Measurements from ENCODE around the gene FAM53B.

Gene FAM53B

DNA sequence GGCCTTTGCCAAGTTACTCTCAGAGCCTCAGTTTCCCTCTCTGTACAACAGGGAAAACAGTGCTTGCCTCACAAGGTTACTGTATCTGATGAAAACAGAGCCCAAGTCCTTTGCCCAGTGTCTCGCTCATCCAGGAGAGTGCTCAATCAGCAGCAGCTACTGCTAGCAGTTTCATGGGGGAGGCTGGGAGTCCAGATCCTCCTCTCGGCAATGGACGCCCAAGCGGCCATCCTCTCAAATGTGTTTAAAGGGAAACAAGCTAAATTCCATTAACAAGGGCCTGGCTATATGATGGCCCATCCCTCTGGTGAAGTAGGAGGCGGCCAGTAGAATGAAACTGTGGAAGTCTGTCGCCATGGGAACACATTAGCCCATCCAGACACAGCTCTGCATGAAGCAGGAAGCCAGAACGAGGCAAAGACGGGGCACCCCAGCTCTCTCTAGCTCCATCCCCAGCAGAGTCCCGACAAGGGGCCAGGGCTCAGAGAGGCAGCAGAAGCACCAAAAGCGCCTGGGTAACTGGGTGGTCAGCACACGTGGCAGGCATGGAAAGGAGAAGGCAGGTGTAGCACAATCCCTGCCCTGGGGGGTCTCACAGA, 35.2 kb downstream of the FAM53B start:
- no peak for DNase-seq

DNA sequence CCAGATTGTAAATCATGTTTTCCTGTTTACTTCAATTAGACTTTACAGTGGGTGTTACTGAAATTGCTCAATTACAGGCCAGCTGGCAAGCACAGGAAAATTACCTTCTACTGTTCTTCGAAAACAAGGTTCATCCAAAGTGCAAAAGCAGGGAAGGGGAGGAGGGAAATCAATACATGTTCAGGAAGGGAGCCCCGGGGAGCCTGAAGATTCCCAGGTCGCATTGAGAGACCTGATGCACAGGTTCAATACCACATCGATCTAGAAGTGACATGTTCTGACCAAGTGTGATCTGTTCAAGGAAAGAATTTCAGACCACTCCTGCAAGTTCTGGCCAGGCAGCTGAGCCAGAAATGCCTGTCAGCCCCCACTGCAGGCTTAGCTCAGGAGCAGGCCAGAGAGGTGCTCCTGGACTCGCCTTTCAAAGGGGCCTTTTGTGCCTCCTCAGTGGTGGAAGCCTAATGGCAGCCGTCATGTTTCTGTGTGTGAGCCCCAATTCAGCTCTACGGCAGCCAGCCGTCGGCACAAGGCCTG, 35.9 kb downstream of the FAM53B start:
- DNase-seq = no peak

DNA sequence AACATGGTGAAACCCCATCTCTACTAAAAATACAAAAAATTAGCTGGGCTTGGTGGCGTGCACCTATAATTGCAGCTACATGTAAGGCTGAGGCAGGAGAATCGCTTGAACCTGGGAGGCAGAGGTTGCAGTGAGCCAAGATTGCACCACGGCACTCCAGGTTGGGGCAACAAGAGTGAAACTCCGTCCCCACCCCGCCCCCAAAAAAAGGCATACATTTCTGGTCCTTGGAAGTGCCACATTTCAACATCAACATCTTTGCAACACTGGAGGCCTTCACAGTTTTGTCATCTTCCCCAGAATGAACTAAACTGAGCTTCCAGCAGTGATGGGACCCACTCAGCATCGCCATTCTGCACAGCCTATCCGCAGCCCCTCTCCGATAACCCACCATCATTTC, 36.6 kb downstream of the FAM53B start:
- DNase-seq = no peak

DNA sequence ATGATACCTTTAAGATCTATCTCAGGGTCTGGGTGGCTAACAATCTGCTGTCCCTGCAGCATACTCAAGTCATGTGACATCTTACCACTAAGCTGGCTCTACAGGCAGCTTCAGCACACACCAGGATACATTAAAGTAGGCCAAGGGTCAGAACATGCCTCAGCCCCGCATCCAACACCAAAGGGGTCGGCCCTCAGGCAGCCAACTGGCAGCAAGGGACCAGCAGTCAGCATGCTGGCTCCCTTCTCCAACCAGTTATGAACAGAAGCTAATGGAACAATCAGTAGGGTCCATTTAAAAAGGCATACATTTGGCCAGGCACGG, 37.1 kb downstream of the FAM53B start:
- DNase-seq = no peak

DNA sequence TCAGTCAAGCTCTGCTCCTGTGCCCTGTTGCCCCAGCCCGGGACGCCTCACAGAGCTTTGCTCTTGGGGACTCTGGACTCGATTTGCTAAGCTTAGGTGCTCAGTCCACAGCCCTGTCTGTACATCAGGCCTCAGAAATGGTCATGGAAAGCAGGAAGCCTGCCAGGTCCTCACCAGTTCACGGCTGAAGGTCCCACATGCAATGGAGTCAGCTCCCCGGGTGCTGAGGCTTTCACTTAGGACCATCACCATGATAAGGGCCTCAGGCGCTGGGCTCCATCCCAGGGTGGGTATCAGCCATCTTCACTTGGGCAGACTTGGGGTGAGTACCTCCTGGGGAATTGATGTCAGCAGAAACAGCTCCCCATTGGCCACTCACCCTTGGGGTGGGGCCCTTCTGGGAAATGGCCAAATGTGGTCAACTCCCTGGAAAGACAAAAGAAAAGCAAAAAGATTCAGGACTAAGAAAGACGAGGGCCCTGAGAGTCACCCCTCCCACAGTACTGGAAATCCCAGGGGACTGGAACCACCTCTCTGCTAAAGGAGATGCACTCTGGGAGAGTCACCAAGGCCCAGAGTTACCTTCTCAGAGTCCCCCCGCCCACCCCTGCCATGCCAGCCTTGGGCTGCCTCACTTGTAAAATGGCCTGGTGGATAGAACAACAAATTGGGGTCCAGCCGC, 37.6 kb downstream of the FAM53B start:
- no peak for DNase-seq

DNA sequence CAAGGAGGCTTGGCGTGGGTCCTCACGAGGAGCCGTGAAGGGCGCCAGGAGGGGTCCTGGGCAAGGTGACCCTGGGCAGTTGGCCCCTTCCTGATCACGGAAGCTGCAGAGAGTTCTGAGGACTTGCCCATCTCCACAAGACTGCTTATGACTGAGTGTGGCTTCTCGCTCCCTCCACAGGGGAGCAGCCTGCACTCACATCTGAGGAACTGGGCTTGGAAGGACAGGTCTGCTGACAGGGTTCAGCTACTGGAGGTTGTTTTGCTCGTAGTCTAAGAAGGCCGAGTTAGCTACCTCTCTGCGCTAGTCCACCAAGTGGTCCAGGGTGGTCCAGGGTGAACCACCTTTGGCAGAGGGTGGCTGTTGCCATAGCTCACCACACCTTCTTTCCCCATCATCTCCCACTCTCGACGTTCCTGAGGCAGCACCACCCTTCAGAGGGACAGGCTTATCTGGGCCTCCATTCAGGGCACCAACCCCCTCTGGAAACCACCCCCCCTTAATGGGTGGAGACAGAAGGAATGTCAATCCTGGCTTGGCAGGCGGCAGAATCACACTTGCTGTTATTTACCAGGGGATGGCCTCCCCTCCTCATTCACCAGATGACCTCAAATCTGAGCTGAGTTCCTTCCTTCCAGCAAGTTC, 38.2 kb downstream of the FAM53B start:
- no peak for DNase-seq

DNA sequence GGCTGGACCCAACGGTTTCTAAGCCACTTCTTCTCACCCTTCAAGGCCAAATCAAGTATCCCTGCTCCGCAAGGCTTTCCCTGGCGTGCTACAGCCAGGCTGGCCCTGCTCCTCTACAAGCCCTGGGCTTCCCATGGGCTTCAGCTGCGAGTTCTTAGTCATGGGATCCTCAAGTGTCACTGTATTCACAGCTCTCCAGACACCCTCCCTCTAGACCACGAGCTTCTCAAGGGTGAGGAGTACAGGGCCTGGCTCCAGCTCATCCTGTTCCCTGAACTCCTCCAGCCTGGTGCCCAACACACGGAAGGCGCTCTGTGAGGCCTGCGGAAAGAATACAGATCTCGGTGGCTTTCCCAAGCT, 38.8 kb downstream of the FAM53B start:
- DNase-seq = no peak

DNA sequence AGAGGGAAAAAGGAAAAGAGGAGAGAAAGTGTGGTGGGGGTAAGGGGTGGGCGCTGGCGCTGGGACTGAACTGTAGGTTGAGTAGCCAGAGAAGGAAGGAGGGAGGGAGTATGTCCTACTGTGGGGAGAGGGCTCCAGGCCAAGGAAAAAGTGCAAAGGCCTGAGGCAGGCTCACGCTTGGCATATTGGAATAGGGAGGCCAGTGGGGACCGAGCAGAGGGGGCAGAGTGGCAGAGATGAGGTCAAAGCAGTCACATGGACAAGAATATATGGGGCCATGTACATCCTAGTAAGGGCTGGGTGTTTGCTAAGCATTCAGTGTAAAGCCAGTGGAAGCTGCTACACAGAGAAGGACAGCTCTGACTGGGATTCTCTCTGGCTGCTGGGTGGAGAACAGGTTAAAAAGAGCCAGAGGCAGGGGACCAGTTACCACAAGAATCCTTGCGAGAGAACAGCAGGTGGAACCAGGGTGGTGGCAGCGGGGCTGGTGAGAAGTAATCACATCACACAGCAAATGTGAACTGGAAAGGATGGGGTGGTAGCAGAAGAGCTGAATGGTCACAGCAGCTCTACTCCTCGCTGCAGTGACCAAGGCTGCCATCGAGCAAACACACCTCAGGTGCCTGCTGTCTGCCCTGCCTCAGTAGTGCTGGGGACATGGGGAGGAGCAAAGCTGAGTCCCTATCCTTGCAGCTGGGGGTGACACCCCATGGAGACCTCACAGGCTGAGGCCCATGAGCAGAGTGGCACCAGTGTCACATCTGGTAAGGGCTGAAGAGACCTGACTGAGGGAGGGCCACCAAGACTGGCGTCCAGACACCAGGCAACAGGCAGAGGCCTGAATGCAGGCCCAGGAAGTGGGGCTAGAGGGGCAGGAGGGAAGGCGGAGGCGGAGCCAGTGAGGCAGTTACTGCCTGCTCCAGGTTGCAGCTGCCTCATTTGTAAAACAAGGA, 39.5 kb downstream of the FAM53B start:
- peak; percentile 38 to 82 for DNase-seq

DNA sequence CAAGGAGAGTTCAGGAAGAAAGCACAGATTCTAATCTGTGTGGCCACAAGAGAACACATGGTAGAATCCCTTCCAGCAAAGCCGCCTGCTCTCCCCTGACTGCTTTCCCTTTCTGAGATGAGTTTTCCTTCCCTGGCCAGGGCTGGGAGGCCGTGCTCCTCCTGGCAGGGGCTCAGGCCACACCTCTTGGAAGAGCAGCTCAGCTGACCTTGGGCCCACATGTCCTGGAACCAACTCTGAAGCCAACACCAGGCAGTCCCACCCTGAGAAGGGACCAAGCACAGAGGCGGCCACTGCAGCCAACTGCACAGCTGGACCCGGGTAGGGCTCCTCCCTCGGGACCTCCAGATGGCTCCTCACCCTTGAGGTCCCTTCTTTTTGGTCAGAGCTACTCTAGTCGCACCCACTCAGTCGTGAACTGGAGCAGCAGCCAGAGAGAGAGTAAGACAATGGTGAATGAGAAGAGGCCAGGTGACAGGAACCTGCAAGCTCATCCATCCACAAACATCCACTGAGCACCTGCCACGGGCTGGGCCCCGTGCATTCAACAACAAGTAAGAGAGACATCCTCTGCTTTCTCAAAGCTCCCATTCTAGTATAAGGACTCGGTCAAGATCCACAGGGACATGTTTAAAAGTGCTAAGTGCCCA, 40.3 kb downstream of the FAM53B start:
- peak; percentile 48 to 65 for DNase-seq

DNA sequence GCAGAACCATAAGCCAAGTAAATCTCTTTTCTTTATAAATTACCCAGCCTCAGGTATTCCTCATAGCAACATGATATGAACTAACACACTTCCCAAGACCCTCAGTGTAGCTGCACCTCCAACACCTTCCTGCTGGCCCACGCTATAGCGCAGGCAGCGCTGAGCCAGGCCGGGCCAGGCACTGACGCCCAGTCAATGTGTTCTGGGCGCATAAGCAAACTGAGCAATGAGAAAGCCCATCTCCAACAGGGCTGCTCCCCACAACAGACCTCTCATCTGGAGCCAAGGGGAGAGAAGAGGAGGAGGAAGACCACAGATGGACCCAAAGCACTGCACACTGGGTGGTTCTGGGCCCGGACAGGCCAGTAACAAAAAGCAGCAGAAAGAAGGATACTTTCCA, 40.8 kb downstream of the FAM53B start:
- no peak for DNase-seq

DNA sequence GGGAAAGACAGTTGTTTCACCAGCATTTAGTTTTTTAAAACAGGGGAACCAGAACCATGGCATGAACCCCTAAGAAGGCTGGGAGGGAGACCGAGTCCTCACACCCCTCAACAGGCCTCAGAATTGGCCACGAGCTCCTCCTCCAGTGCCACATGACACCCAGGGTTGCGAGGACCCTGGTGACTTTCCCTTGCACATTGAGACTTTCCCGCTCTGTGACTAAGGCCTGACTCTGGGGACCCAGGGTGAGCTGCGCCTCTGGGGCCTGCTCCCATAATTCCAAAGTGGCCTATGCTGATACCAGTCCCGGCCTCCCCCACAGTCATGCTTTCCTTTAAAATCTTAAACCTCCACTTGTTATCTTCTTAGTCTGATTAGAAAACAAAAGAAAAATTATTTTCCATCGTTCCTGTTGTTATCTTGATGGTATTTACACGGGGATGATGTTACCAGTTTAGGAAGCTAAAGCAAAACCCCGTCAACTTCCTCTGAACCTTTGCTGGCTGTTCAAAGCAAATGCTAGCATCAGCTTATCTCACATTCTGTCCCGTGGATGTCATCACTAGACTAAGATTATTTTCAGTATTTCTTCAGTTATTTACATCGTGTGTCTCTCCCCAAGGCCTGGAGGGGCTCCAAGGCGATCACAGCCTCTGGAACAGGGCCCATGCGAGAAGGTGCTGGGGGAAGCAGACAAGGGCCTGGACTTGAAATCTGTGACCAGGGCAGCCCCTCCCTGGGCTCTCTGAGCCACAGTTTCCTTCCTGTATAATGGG, 42.1 kb downstream of the FAM53B start:
- no peak for DNase-seq

DNA sequence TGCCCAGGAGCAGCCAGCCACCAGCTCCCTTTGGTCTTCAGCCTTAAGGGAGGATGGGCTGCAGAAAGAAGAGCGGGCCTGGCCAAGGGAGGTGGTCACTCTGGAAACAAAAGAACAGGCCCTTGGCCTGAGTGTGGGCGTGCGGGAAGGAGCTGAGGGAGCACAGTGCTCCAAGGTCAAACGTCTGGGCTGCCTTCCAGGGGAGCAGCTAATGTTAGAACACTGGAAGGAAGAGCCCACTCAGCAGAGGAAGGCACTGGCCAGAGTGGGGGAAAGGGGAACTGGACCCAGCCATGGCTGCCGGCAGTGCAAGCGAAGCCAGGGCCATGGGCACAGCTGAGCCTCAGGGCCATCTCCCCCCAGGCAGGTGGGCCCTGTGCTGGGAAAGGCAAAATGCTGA, 42.7 kb downstream of the FAM53B start:
- no peak for DNase-seq

DNA sequence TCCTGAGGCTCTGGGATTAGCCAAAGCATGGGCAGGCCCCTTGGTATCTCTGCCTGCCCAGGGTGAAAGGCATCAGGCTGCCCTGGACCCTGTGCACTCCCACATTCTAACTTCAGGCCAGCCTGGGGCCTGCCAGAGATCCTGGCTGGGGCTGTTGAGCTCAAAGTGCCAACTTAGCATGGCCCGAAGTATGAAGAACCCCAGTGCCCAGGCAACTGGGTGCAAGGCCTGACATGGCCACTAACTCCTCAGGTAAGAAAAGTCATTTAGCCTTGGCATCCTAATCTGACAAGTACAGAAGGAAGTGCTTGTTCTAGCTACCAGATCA, 43.2 kb downstream of the FAM53B start:
- no peak for DNase-seq

DNA sequence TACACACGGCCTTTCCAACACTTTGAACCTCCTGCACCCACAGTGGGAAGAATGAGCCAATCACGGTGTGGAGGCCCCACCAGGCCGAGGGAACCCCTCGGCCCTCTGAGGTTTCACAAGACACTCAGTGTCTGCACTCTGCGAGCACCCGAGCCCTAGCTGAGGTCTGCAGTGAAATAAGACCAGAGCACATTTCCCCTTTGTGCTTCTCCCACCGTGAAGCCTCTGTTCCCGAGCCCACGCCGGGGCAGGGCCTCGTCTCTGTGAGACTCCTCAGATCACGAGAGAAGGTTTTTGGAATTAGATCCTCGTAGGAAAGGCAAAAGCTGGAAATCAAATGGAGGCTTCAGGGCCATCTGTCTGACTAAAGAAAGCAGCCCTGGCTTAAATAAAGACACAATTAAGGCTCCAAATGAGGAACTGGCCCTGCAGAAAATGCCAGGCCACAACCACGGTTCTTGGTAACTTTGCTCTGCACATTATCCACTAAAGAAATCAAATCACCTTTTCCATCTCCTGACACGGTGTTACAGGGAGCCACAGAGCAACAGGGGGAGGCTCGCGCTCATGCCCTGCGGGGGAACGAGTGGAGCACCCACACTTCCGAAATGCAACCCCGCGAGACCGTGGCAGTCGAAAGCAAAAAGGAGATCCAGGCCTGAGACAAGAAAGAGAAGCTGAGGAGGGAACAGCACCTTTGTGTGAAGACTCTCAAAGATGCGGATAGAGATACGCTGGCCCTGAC, 43.7 kb downstream of the FAM53B start:
- DNase-seq = no peak

DNA sequence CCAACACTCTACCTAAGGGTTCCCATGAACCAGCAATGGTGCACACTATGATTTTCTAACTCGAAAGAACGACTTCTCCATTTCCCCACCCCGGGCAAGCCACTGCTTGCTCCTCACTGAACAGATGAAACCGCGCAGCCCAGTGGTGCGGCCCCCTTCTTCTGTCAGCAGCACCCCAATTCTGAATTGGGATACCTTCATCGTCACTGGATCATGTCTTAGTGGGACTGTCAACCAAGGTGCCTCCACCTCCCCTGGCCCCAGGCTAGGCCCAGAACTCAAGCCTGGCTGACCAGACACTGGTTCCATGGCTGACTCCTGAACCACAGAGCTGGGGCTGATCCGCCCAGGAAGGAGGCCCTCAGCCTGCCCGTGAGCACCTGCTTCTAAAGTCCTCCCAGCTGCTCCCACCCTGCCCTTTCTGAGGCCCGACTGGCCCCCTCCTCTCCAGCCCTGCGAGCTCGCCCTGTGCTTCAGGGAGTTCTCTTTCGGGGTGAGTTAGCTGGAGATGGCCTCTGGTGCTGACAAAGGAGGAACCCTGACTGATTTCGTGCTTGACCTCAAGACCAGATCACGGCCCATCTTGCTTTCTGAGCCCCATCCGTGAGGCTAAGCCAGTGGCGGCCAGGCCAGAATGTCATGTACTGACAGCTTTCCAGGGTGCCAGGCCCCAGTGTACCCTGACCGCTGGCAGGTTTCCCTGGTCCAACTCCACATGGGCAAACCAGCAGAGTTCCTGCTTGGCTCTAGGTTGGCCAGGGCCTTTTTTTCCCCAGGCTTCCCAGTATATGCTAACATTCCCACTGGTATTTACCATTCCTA, 44.5 kb downstream of the FAM53B start:
- DNase-seq = peak in 1 of 2 experiments; percentile 16

DNA sequence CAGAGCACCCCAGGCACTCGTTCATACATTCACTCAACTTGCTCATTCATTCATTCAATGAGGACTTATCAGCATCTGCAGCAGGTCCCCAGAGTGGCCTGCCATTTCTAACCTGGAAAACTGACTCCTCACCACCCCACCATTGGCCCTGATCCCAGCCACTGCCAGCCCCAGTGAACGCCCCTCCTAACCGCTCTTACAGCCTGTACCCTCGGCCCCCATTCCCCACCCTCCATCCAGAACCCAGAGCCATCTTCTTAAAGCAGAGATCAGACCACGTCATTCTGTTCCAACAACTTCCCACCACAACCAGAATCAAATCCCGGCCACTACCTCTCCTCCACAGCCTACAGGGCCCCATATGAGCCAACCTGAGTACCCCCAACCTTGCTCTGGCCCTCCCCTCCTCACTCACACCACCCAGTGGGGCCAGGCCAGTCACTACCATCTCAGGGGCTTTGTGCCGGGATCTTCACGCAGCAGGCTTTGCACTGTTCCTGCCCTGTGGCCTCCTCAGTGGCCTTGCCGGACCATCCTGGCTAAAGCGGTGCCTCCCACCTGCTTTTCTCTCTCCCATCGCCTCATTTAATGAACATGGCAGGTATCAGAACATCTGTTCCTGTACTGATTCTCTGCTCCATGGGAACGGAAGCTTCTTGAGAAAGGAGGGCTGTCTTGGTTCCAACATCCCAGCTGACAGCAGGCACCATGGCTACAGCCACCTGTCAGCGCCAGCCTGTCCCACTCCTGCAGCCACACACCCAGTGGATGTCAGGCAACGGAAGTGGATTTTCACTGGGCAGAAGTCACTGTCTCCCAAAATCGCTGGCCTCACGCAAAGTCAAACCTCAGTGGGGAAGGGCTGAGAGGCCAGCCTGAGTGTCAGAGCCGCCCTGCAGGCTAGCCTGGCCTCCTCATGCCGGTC, 45.4 kb downstream of the FAM53B start:
- no peak for DNase-seq

DNA sequence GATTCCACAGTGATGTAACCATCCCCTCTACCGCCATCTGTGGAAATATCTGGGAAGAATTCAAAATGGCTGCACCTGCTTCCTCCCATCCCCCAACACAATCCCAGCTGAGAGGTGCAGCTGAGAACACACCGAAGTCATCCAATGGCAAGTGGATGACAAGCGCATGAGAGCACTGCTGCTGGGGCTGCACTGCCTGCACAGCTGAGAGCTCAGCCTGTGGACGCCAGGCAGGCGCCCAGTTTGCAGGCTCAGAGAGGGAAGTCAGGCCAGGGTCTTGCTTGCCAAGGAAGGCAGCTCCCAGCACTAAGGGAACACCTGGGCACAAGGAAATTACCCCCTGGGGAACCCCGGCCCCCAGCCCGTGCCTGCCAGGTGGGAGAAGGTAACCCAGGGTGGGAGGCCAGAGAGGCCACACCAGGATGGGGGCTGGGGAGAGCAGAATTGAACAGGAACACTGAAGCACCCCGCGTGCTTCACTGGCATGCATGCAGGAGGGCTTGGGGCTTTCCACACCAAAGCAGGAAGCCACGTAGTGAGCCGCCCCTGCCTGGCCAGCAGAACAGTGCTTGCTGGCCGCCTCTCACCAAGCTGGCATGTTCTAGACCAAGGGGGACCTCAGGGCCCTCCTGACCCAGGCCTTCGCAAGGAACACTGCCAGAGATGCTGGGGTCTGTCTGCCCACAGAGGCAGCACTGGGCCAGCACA, 46.2 kb downstream of the FAM53B start:
- DNase-seq = peak; percentile 88 to 89

DNA sequence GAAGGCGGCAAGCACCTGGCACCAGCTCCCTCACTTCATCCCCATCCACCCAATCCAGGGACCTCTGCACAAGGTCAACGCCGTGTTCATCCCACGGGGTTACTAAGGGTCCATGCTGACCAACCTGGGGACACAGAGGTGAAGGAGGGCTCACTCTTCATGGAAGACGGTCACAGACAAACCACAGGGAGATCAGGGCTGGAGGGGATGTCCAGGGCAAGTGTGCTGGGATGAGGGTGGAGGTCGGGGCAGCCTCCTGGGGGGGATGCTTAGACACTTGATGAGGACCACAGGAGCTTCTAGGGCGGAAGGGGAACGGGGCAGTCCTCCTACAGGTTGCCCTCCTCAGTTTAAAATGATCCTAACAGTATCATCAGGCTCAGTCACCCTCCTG, 46.7 kb downstream of the FAM53B start:
- DNase-seq = no peak
